ENCODE measurements around the gene PACS1.

PACS1 gene

DNA sequence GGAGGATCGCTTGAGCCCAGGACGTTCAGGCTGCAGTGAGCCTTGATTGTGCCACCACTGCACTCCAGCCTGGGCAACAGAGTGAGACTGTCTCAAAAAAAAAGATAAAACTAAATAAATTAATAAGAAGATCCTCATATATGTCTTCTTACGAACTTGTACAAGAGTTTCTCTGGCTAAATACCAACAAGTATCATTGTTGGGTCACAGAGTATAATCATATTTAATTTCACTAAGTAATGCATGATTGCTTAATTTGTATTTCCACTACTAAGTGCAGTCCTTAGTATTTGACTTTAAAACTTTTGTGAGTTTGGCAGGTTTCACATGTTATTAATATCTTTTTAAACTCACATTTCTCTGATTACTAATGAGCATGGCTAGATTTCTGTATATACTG is 60.9 kb downstream of the PACS1 start:
- Histone ChIP-seq H3K79me2 (ENCODE audit: insufficient read depth, low read length) (peaks cover 3% of the 10 kb centered on the region; the same call in 1 of the 2 replicates), H3K4me3 (ENCODE audit: low read length, poor library complexity, severe bottlenecking) (no peak overlapping the region), H3K9me3 (ENCODE audit: insufficient read depth, low read depth, low read length) (no peaks in the 10 kb centered on the region), H2AFZ (ENCODE audit: low read length) (no peak overlapping the region), H3K27me3 (ENCODE audit: insufficient read depth, low read length, poor library complexity, severe bottlenecking) (no peaks in the 10 kb centered on the region), H3K36me3 (ENCODE audit: insufficient read depth, low read length) (no peaks in the 10 kb centered on the region), H3K9me2 (replicated peaks; ENCODE audit: low read depth, low read length) (no peaks in the 10 kb centered on the region), H3K4me1 (ENCODE audit: insufficient read depth, low read length, poor library complexity, severe bottlenecking) (no peaks in the 10 kb centered on the region), H3F3A (ENCODE audit: low read depth) (no peaks in the 10 kb centered on the region), H4K20me1 (ENCODE audit: insufficient read depth, low read length, poor library complexity, severe bottlenecking) (no peaks in the 10 kb centered on the region), H3K9ac (ENCODE audit: low read depth, low read length, poor library complexity, severe bottlenecking) (no peak overlapping the region), H3K4me2 (ENCODE audit: low read depth, low read length, poor library complexity, severe bottlenecking) (no peak overlapping the region)
- TF ChIP-seq, protein P1, sequence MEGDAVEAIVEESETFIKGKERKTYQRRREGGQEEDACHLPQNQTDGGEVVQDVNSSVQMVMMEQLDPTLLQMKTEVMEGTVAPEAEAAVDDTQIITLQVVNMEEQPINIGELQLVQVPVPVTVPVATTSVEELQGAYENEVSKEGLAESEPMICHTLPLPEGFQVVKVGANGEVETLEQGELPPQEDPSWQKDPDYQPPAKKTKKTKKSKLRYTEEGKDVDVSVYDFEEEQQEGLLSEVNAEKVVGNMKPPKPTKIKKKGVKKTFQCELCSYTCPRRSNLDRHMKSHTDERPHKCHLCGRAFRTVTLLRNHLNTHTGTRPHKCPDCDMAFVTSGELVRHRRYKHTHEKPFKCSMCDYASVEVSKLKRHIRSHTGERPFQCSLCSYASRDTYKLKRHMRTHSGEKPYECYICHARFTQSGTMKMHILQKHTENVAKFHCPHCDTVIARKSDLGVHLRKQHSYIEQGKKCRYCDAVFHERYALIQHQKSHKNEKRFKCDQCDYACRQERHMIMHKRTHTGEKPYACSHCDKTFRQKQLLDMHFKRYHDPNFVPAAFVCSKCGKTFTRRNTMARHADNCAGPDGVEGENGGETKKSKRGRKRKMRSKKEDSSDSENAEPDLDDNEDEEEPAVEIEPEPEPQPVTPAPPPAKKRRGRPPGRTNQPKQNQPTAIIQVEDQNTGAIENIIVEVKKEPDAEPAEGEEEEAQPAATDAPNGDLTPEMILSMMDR (conservative IDR thresholded peaks at IDR 0.05; ENCODE audit: low read length), result no peak
- TF ChIP-seq EZH2phosphoT487 (IDR thresholded peaks at IDR 0.05; ENCODE audit: borderline replicate concordance), result no peak

DNA sequence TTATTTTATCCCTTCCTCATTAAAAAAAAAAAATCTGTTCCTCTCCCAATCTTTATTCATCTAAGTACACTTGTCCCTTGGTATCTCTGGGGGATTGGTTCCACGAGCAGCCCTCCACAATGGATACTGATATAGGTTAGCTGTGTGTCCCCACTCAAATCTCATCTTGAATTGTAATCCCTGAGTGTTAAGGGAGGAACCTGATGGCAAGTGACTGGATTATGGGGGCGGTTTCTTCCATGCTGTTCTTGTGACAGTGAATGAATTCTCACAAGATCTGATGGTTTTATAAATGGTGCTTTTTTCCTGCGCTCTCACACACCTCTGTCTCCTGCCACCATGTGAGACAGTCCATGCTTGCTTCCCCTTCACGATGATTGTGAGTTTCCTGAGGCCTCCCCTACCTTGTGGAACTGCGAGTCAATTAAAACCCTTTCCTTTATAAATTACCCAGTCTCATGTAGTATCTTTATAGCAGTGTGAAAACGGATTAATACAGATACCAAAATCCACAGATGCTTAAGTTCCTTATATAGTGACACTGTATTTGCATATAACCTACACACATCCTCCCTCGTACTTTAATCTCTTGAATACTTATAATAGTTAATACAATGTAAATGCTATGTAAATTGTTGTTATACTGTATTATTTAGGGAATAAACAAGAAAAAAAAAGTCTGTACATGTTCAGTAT is 62.0 kb downstream of the PACS1 start:
- no peaks in the 10 kb centered on the region for H3K36me3 ChIP-seq (ENCODE audit: insufficient read depth, low read length)
- H3K4me1 ChIP-seq (ENCODE audit: insufficient read depth, low read length, poor library complexity, severe bottlenecking), result no peaks in the 10 kb centered on the region
- no peak overlapping the region for H3K9ac ChIP-seq (ENCODE audit: low read depth, low read length, poor library complexity, severe bottlenecking)
- H3F3A ChIP-seq (ENCODE audit: low read depth), result no peaks in the 10 kb centered on the region
- peaks cover 3% of the 10 kb centered on the region; the same call in 1 of the 2 replicates for H3K79me2 ChIP-seq (ENCODE audit: insufficient read depth, low read length)
- no peaks in the 10 kb centered on the region for H3K27me3 ChIP-seq (ENCODE audit: insufficient read depth, low read length, poor library complexity, severe bottlenecking)
- no peak overlapping the region for H2AFZ ChIP-seq (ENCODE audit: low read length)
- H3K9me2 ChIP-seq (replicated peaks; ENCODE audit: low read depth, low read length), result no peaks in the 10 kb centered on the region
- no peak overlapping the region for H3K4me2 ChIP-seq (ENCODE audit: low read depth, low read length, poor library complexity, severe bottlenecking)
- TF ChIP-seq, protein P1 (conservative IDR thresholded peaks at IDR 0.05; ENCODE audit: low read length), result no peak
- TF ChIP-seq EZH2phosphoT487 (IDR thresholded peaks at IDR 0.05; ENCODE audit: borderline replicate concordance), result no peak
- H4K20me1 ChIP-seq (ENCODE audit: insufficient read depth, low read length, poor library complexity, severe bottlenecking), result no peaks in the 10 kb centered on the region
- no peak overlapping the region for H3K4me3 ChIP-seq (ENCODE audit: low read length, poor library complexity, severe bottlenecking)
- no peaks in the 10 kb centered on the region for H3K9me3 ChIP-seq (ENCODE audit: insufficient read depth, low read depth, low read length)

DNA sequence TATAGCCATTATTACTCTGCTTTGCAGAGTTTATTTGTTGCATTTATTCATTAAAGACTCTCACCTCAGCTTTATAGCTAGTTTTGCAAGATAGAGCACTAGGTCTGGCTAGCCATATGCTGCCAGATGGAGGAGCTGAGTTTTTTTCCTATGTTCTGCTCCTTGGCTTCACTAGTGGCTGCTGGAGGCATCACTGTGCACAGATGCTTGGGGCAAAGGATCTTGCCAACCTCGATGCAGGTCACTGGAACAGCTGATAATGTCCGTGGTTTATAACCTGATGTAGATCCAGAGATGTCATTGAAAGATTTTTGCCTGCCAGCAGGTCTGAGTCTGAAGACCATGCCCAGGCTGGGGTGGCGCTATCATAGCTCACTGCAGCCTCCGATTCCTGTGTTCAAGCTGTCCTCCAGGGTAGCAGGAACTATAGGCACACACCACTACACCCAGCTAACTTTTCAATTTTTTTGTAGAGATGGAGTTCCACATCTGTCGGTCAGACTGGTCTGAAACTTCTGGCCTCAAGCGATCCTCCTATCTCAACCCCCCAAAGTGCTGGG is 63.2 kb downstream of the PACS1 start:
- no peak for TF ChIP-seq EZH2phosphoT487 (IDR thresholded peaks at IDR 0.05; ENCODE audit: borderline replicate concordance)
- TF ChIP-seq, protein P1 (conservative IDR thresholded peaks at IDR 0.05; ENCODE audit: low read length), result no peak
- no peaks in the 10 kb centered on the region for H3K9me3 ChIP-seq (ENCODE audit: insufficient read depth, low read depth, low read length)
- peaks cover 3% of the 10 kb centered on the region; the same call in 1 of the 2 replicates for H3K79me2 ChIP-seq (ENCODE audit: insufficient read depth, low read length)
- H3K9me2 ChIP-seq (replicated peaks; ENCODE audit: low read depth, low read length), result no peaks in the 10 kb centered on the region
- no peak overlapping the region for H2AFZ ChIP-seq (ENCODE audit: low read length)
- H3K4me3 ChIP-seq (ENCODE audit: low read length, poor library complexity, severe bottlenecking), result no peak overlapping the region
- no peaks in the 10 kb centered on the region for H3F3A ChIP-seq (ENCODE audit: low read depth)
- no peaks in the 10 kb centered on the region for H3K27me3 ChIP-seq (ENCODE audit: insufficient read depth, low read length, poor library complexity, severe bottlenecking)
- H3K9ac ChIP-seq (ENCODE audit: low read depth, low read length, poor library complexity, severe bottlenecking), result no peak overlapping the region
- no peaks in the 10 kb centered on the region for H4K20me1 ChIP-seq (ENCODE audit: insufficient read depth, low read length, poor library complexity, severe bottlenecking)
- H3K36me3 ChIP-seq (ENCODE audit: insufficient read depth, low read length), result no peaks in the 10 kb centered on the region
- H3K4me1 ChIP-seq (ENCODE audit: insufficient read depth, low read length, poor library complexity, severe bottlenecking), result no peaks in the 10 kb centered on the region
- no peak overlapping the region for H3K4me2 ChIP-seq (ENCODE audit: low read depth, low read length, poor library complexity, severe bottlenecking)
